ENCODE measurements around the gene FBXO5.

DNA sequence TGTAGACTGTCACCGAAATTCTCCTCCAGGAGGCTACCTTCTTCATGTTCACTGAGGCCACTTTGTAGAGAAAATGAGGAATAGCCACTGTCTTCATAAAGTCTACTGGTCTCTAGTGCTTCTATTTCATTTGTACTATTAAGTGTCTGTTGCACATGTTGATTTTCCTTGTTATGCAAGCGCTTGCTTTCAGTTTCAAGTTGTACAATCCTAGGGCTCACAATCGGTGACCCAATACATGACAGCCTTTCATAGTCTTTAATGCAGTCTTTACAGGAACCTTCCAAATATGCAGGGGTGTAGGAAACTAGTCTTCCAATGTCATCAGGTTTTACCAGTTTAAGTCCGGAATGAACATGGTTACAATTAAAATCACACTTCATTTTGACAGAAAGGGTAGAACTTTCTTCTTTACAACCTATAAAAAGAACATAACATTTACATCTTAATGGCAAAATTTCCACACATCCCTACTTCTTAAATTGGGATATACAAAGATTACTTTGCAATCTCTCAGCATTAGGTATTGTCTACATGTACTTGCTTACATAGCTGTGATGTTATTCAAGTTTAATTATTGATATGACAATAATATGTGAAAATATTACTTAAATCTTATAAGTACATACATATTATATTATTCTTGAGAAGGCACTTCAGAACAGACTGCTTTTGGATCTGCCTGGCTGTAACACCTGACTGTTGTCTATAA lies 7.5 kb downstream of the FBXO5 start:
- TF ChIP-seq, protein P1, sequence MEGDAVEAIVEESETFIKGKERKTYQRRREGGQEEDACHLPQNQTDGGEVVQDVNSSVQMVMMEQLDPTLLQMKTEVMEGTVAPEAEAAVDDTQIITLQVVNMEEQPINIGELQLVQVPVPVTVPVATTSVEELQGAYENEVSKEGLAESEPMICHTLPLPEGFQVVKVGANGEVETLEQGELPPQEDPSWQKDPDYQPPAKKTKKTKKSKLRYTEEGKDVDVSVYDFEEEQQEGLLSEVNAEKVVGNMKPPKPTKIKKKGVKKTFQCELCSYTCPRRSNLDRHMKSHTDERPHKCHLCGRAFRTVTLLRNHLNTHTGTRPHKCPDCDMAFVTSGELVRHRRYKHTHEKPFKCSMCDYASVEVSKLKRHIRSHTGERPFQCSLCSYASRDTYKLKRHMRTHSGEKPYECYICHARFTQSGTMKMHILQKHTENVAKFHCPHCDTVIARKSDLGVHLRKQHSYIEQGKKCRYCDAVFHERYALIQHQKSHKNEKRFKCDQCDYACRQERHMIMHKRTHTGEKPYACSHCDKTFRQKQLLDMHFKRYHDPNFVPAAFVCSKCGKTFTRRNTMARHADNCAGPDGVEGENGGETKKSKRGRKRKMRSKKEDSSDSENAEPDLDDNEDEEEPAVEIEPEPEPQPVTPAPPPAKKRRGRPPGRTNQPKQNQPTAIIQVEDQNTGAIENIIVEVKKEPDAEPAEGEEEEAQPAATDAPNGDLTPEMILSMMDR (optimal IDR thresholded peaks at IDR 0.05 in 1 of 3, IDR thresholded peaks at IDR 0.05 in 1 of 3, conservative IDR thresholded peaks at IDR 0.05 in 1 of 3; ENCODE audit: extremely low read depth in 1 of 3, insufficient read depth in 2 of 3, low read length in 3 of 3), result no peak
- no peak for TF ChIP-seq EZH2 (IDR thresholded peaks at IDR 0.05; ENCODE audit: low read length)
